ENCODE measurements around the gene TMEM39B.

- TF ChIP-seq CTCF (IDR thresholded peaks at IDR 0.05) (no peak), POLR2AphosphoS5 (IDR thresholded peaks at IDR 0.05) (no peak), POLR2A (IDR thresholded peaks at IDR 0.05) (no peak)
Measured at GRCh38 chr1:32031578-32032274, 41.0 kb upstream of the TMEM39B start.

Data from breast epithelium (tissue), 3 donors.